Measurements from ENCODE around the gene ELF3. TPM values are rescaled to one million over a fixed set of nuclear protein-coding genes. Genes with fewer than 3 reads are reported as not detected.

The ELF3 gene
- total and polyA plus RNA-seq, 2 of the 13 experiments (the other 11 are each of a cell fraction or from before 2014, with no cell fraction given): 11.5 to 55.1 TPM

DNA sequence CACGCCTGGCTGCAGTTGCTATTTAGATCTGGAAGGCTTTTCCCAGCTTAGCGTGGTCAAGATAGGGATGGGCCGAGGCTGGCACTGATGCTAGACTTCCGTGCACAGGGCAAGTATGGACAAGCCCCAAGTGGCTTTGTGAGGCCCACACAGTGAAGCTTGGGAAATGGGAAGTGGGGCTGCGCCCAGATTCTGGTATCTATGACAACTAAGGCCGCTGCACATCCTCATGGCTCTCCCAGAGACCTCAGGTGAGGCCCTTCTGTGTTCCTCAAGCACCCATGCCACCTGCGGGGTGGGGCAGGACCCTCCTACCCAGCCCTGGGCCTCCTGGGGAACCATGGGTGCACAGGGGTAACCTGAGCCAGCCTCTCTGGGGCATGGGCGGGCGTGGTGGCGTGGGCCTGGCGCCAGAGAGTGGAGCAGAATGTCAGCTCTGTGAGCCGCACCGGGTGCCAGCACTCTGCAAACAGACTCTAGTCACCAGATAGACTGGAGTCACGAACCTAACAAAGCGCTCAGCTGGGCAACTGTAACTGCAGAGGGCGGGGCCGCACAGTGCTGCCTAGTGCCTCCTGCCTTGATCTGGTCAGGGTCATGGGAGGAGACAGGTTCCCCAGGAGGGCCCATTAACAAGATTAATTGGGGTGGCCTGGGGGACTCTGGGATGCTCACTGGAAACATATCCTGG lies 46.4 kb downstream of the ELF3 start (continued):
- no peak for TF ChIP-seq TGIF2 (CRISPR knock-in tag; IDR thresholded peaks at IDR 0.05)
- TF ChIP-seq, protein P1, sequence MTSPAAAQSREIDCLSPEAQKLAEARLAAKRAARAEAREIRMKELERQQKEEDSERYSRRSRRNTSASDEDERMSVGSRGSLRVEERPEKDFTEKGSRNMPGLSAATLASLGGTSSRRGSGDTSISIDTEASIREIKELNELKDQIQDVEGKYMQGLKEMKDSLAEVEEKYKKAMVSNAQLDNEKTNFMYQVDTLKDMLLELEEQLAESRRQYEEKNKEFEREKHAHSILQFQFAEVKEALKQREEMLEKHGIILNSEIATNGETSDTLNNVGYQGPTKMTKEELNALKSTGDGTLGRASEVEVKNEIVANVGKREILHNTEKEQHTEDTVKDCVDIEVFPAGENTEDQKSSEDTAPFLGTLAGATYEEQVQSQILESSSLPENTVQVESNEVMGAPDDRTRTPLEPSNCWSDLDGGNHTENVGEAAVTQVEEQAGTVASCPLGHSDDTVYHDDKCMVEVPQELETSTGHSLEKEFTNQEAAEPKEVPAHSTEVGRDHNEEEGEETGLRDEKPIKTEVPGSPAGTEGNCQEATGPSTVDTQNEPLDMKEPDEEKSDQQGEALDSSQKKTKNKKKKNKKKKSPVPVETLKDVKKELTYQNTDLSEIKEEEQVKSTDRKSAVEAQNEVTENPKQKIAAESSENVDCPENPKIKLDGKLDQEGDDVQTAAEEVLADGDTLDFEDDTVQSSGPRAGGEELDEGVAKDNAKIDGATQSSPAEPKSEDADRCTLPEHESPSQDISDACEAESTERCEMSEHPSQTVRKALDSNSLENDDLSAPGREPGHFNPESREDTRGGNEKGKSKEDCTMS (CRISPR knock-in tag; conservative IDR thresholded peaks at IDR 0.05): no peak
- peak; percentile 83; the same call in 1 of the 2 replicates for TF ChIP-seq ZNF792 (CRISPR knock-in tag; IDR thresholded peaks at IDR 0.05)
- TF ChIP-seq MIXL1 (CRISPR knock-in tag; IDR thresholded peaks at IDR 0.05): no peak
- TF ChIP-seq, protein P2, sequence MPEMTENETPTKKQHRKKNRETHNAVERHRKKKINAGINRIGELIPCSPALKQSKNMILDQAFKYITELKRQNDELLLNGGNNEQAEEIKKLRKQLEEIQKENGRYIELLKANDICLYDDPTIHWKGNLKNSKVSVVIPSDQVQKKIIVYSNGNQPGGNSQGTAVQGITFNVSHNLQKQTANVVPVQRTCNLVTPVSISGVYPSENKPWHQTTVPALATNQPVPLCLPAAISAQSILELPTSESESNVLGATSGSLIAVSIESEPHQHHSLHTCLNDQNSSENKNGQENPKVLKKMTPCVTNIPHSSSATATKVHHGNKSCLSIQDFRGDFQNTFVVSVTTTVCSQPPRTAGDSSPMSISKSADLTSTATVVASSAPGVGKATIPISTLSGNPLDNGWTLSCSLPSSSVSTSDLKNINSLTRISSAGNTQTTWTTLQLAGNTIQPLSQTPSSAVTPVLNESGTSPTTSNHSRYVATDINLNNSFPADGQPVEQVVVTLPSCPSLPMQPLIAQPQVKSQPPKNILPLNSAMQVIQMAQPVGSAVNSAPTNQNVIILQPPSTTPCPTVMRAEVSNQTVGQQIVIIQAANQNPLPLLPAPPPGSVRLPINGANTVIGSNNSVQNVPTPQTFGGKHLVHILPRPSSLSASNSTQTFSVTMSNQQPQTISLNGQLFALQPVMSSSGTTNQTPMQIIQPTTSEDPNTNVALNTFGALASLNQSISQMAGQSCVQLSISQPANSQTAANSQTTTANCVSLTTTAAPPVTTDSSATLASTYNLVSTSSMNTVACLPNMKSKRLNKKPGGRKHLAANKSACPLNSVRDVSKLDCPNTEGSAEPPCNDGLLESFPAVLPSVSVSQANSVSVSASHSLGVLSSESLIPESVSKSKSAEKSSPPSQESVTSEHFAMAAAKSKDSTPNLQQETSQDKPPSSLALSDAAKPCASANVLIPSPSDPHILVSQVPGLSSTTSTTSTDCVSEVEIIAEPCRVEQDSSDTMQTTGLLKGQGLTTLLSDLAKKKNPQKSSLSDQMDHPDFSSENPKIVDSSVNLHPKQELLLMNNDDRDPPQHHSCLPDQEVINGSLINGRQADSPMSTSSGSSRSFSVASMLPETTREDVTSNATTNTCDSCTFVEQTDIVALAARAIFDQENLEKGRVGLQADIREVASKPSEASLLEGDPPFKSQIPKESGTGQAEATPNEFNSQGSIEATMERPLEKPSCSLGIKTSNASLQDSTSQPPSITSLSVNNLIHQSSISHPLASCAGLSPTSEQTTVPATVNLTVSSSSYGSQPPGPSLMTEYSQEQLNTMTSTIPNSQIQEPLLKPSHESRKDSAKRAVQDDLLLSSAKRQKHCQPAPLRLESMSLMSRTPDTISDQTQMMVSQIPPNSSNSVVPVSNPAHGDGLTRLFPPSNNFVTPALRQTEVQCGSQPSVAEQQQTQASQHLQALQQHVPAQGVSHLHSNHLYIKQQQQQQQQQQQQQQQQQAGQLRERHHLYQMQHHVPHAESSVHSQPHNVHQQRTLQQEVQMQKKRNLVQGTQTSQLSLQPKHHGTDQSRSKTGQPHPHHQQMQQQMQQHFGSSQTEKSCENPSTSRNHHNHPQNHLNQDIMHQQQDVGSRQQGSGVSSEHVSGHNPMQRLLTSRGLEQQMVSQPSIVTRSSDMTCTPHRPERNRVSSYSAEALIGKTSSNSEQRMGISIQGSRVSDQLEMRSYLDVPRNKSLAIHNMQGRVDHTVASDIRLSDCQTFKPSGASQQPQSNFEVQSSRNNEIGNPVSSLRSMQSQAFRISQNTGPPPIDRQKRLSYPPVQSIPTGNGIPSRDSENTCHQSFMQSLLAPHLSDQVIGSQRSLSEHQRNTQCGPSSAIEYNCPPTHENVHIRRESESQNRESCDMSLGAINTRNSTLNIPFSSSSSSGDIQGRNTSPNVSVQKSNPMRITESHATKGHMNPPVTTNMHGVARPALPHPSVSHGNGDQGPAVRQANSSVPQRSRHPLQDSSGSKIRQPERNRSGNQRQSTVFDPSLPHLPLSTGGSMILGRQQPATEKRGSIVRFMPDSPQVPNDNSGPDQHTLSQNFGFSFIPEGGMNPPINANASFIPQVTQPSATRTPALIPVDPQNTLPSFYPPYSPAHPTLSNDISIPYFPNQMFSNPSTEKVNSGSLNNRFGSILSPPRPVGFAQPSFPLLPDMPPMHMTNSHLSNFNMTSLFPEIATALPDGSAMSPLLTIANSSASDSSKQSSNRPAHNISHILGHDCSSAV (CRISPR knock-in tag; IDR thresholded peaks at IDR 0.05; ENCODE audit: borderline replicate concordance): no peak
- TF ChIP-seq ZNF256 (CRISPR knock-in tag; conservative IDR thresholded peaks at IDR 0.05): 0 out of 2 replicates have a peak, but pooled peaks have one; percentile 19
- TF ChIP-seq TP53 (CRISPR knock-in tag; conservative IDR thresholded peaks at IDR 0.05): peak; percentile 93
- no peak for TF ChIP-seq XRCC5 (optimal IDR thresholded peaks at IDR 0.05; ENCODE audit: low read length)
- TF ChIP-seq, protein P3, sequence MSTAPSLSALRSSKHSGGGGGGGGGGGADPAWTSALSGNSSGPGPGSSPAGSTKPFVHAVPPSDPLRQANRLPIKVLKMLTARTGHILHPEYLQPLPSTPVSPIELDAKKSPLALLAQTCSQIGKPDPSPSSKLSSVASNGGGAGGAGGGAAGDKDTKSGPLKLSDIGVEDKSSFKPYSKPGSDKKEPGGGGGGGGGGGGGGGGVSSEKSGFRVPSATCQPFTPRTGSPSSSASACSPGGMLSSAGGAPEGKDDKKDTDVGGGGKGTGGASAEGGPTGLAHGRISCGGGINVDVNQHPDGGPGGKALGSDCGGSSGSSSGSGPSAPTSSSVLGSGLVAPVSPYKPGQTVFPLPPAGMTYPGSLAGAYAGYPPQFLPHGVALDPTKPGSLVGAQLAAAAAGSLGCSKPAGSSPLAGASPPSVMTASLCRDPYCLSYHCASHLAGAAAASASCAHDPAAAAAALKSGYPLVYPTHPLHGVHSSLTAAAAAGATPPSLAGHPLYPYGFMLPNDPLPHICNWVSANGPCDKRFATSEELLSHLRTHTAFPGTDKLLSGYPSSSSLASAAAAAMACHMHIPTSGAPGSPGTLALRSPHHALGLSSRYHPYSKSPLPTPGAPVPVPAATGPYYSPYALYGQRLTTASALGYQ (CRISPR knock-in tag; IDR thresholded peaks at IDR 0.05): no peak
- TF ChIP-seq, protein P4, sequence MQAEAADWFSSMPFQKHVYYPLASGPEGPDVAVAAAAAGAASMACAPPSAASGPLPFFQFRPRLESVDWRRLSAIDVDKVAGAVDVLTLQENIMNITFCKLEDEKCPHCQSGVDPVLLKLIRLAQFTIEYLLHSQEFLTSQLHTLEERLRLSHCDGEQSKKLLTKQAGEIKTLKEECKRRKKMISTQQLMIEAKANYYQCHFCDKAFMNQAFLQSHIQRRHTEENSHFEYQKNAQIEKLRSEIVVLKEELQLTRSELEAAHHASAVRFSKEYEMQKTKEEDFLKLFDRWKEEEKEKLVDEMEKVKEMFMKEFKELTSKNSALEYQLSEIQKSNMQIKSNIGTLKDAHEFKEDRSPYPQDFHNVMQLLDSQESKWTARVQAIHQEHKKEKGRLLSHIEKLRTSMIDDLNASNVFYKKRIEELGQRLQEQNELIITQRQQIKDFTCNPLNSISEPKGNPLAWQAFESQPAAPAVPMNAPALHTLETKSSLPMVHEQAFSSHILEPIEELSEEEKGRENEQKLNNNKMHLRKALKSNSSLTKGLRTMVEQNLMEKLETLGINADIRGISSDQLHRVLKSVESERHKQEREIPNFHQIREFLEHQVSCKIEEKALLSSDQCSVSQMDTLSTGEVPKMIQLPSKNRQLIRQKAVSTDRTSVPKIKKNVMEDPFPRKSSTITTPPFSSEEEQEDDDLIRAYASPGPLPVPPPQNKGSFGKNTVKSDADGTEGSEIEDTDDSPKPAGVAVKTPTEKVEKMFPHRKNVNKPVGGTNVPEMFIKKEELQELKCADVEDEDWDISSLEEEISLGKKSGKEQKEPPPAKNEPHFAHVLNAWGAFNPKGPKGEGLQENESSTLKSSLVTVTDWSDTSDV (CRISPR knock-in tag; IDR thresholded peaks at IDR 0.05): no peak
- no peak for TF ChIP-seq ZNF670 (CRISPR knock-in tag; IDR thresholded peaks at IDR 0.05; ENCODE audit: borderline replicate concordance)
- TF ChIP-seq, protein P5, sequence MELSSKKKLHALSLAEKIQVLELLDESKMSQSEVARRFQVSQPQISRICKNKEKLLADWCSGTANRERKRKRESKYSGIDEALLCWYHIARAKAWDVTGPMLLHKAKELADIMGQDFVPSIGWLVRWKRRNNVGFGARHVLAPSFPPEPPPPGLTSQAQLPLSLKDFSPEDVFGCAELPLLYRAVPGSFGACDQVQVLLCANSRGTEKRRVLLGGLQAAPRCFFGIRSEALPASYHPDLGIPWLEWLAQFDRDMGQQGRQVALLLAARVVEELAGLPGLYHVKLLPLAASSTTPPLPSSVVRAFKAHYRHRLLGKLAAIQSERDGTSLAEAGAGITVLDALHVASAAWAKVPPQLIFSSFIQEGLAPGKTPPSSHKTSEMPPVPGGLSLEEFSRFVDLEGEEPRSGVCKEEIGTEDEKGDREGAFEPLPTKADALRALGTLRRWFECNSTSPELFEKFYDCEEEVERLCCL (CRISPR knock-in tag; IDR thresholded peaks at IDR 0.05; ENCODE audit: borderline replicate concordance): no peak
